Parathyroid adenoma (tissue), 2 donors: Measurements from ENCODE around the gene ABCB9.

ENCODE experiments used
- H2AFZ ChIP-seq: fragments of 300-600 bp; sonication (generic); one replicate; pipeline ENCODE4 v1.7.0; 2017; ENCODE audit warnings: antibody characterized with exemption, mild to moderate bottlenecking
- H3K27ac ChIP-seq: fragments of 300-600 bp; sonication (generic); one replicate; pipeline ENCODE4 v1.7.0; 2017
- H3K27me3 ChIP-seq: fragments of 300-600 bp; sonication (generic); one replicate; pipeline ENCODE4 v1.7.0; 2017; ENCODE audit warnings: low read length; ENCODE audit not compliant: control insufficient read depth, insufficient read depth
- H3K36me3 ChIP-seq: fragments of 300-600 bp; sonication (generic); one replicate; pipeline ENCODE4 v1.7.0; 2017; ENCODE audit warnings: low read length; ENCODE audit not compliant: control insufficient read depth, insufficient read depth
- H3K4me1 ChIP-seq: fragments of 300-600 bp; sonication (generic); one replicate; pipeline ENCODE4 v1.7.0; 2017; ENCODE audit warnings: control low read depth
- H3K4me2 ChIP-seq: fragments of 300-600 bp; sonication (generic); one replicate; pipeline ENCODE4 v1.7.0; 2017; ENCODE audit warnings: low read length
- H3K4me3 ChIP-seq: fragments of 300-600 bp; sonication (generic); one replicate; pipeline ENCODE4 v1.7.0; 2017; ENCODE audit warnings: low read depth, low read length
- H3K79me2 ChIP-seq: fragments of 300-600 bp; sonication (generic); one replicate; pipeline ENCODE4 v1.7.0; 2017; ENCODE audit warnings: control low read depth
- H3K9ac ChIP-seq: fragments of 300-600 bp; sonication (generic); one replicate; pipeline ENCODE4 v1.7.0; 2017; ENCODE audit warnings: mild to moderate bottlenecking
- H3K9me3 ChIP-seq: fragments of 300-600 bp; sonication (generic); one replicate; pipeline ENCODE4 v1.7.0; 2017; ENCODE audit warnings: low read length; ENCODE audit not compliant: control insufficient read depth
- TF ChIP-seq, protein P1 (sequence below): fragments of 300-600 bp; sonication (generic); IDR thresholded peaks from one replicate; pipeline ENCODE4 v1.7.0; 2017; ENCODE audit warnings: antibody characterized with exemption, mild to moderate bottlenecking
- donor health status: primary hyperparathyroidism.

ABCB9 gene

DNA sequence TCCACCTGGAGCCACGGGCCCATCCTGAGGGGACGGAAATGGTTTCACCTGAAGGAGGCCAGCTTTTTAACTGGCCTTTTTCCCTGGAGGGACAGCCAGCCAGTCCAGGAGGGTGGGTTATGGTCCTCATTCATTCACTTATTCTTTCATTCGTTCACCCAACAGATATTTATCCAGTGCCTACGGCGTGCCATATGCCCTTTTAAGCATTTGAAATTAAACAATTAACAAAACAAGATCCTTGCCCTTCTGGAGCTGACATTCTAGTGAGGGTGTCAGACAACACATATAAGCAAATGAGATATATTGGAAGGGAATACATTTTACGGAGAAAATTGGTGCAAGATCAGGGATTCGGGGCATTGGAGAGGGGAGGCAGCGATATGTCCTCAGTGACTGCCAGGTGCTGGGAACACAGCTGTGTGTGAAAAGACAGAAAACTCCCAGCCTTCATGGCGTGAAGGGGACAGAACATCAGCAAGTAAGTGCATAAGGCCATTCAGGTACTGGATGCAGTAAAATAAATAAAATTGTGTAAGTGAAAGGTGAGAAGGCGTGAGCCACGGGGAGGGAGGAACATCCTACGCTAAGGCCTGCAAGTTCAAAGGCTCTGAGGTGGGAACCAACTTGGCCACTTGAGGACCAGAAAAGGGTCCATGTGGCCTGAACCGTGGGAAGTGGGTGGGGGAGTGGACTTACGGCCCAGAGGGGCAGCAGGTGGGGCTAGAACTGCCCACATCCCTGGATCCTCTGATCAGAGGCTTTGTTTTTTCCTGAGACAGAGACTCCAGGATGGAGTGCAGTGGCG lies 684 bp upstream of the ABCB9 start:
- TF ChIP-seq, protein P1, sequence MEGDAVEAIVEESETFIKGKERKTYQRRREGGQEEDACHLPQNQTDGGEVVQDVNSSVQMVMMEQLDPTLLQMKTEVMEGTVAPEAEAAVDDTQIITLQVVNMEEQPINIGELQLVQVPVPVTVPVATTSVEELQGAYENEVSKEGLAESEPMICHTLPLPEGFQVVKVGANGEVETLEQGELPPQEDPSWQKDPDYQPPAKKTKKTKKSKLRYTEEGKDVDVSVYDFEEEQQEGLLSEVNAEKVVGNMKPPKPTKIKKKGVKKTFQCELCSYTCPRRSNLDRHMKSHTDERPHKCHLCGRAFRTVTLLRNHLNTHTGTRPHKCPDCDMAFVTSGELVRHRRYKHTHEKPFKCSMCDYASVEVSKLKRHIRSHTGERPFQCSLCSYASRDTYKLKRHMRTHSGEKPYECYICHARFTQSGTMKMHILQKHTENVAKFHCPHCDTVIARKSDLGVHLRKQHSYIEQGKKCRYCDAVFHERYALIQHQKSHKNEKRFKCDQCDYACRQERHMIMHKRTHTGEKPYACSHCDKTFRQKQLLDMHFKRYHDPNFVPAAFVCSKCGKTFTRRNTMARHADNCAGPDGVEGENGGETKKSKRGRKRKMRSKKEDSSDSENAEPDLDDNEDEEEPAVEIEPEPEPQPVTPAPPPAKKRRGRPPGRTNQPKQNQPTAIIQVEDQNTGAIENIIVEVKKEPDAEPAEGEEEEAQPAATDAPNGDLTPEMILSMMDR, result no peak

DNA sequence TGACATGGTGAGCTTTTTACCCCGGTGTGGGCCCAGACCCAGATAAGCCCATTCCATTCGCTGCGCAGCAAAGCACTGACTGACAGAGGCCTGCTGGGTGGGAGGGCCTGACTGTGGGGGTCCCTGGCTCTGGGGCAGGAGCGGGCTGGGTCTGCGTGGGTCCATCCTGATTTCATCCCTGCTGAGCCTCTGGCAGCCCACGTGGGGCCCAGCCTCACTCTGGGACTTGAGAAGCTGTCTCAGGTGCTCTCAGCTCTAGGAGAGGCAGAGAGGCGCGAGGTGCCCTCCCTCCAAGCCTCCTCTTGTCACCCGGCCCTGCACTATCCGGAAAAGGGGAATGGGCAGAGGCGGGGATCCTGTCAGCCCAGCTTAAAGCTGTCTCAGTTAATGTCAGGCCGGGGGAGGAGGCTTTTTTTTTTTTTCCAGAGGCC lies 927 bp downstream of the ABCB9 start:
- Histone ChIP-seq H3K4me3 (peak overlapping the region; percentile 80), H3K4me2 (peak overlapping the region; percentile 94), H3K36me3 (no peaks in the 10 kb centered on the region), H3K27me3 (no peaks in the 10 kb centered on the region), H3K9me3 (no peaks in the 10 kb centered on the region), H3K4me1 (peaks cover 16% of the 10 kb centered on the region), H3K27ac (peak overlapping the region; percentile 17), H3K79me2 (peaks cover 9% of the 10 kb centered on the region), H3K9ac (peak overlapping the region; percentile 31), H2AFZ (peak overlapping the region; percentile 61)
- TF ChIP-seq, protein P1, result no peak

More for the DNA sequence above, 684 bp upstream of the ABCB9 start:
- Histone ChIP-seq H3K36me3 (no peaks in the 10 kb centered on the region), H3K4me3 (peak overlapping the region; percentile 43), H3K27ac (peak overlapping the region; percentile 34), H3K4me2 (peak overlapping the region; percentile 74), H3K9me3 (no peaks in the 10 kb centered on the region), H3K4me1 (peaks cover 16% of the 10 kb centered on the region), H2AFZ (peak overlapping the region; percentile 61), H3K27me3 (no peaks in the 10 kb centered on the region), H3K79me2 (peaks cover 9% of the 10 kb centered on the region), H3K9ac (no peak overlapping the region)

DNA sequence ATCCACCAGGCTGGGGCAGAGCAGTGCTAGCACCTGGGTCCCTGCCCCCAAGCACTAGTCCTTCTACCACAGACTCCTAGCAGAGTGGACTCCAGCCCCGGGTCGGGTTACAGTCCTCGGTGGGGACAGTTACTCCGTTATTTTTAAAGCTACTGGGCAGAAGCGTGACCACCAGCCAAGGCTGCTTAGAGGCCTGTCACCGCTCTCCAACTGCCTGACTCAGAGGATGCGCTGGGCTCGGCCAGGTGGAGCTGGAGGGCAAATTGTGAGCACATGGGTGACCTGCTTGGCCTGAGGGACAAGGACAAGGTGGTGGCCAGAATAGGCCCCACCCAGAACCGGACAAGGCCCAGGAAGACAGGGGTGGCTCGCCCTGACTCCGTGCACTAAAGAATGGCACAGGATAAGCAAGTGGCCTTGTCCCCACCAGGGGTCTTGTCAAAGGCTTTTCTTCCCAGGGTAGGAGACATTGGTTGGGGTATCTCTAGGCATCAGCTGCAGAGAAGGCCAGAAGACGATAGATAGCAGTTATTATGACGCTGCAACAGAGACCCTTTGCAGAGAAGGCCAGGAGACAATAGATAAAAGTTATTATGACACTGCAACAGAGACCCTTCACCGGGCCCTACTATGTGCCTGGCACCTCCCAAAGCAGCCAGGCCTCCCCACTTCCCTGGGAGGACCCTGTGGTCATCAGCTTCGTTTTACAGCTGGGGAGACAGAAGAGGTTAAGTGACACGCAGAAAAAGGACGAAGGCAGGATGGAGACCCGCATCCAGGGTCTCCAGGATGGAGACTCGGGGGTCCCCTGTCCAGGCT lies 1.6 kb downstream of the ABCB9 start:
- Histone ChIP-seq H3K36me3 (no peaks in the 10 kb centered on the region), H3K9me3 (no peaks in the 10 kb centered on the region), H2AFZ (no peak overlapping the region), H3K4me2 (no peak overlapping the region), H3K4me3 (no peak overlapping the region), H3K9ac (no peak overlapping the region), H3K27me3 (no peaks in the 10 kb centered on the region), H3K27ac (no peak overlapping the region), H3K79me2 (peaks cover 9% of the 10 kb centered on the region), H3K4me1 (peaks cover 16% of the 10 kb centered on the region)
- TF ChIP-seq, protein P1, result no peak

DNA sequence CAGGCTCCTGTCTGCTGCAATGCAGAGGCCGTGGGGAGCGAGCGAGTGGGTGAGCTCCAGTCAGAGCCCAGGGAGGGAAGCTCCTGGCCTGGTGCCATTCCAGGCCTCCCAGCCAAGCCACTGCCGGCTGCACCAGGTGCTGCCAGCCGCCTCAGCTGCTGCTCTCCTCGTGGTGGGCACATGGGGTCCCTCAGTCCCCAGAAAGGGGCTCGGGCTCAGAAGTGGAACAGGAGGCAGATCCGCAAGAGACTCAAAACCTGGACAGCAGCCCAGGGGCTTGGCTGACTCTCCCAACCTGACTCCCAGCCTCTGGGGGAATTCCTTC lies 2.4 kb downstream of the ABCB9 start:
- Histone ChIP-seq H3K27me3 (no peaks in the 10 kb centered on the region), H2AFZ (peak overlapping the region; percentile 58), H3K9ac (no peak overlapping the region), H3K36me3 (no peaks in the 10 kb centered on the region), H3K9me3 (no peaks in the 10 kb centered on the region), H3K4me1 (peaks cover 16% of the 10 kb centered on the region), H3K27ac (no peak overlapping the region), H3K4me2 (no peak overlapping the region), H3K4me3 (no peak overlapping the region), H3K79me2 (peaks cover 9% of the 10 kb centered on the region)
- TF ChIP-seq, protein P1, result no peak
